SK-N-SH (cell line): ENCODE data around the gene BTRC. TPM values are rescaled to one million over a fixed set of nuclear protein-coding genes. Genes with fewer than 3 reads are reported as not detected.

Source experiments
- CTCF ChIA-PET: fragments of 300-600, 350-600 bp; formaldehyde crosslinking; extraction: SDS; loops from one replicate; lab custom pipeline; 2021; lab: Yijun Ruan, JAX
- POLR2A ChIA-PET: fragments of 350-600 bp; sonication (Branson Sonifier 250); formaldehyde crosslinking; extraction: SDS; loops from one replicate; lab custom pipeline; 2020; ENCODE audit warnings: antibody characterized with exemption, inconsistent platforms; lab: Yijun Ruan, JAX
- DNase-seq: peaks from one replicate; pipeline ENCODE4 v3.0.0; 2012
- H2AFZ ChIP-seq: fragments of 200-600 bp; sonication (generic); 2 replicates; pipeline ENCODE4 v1.8.1; 2016; ENCODE audit warnings: antibody characterized with exemption, mild to moderate bottlenecking, low read depth
- H3F3A ChIP-seq: fragments of 200-600 bp; sonication (generic); replicated peaks from 2 replicates; pipeline ENCODE3; 2016; ENCODE audit warnings: antibody characterized with exemption, mild to moderate bottlenecking; ENCODE audit not compliant: insufficient read depth
- H3K27ac ChIP-seq, 2 experiments: fragments of 200-500 bp in 1 of 2; fragments of 200-600 bp in 1 of 2; sonication (Bioruptor generic) in 1 of 2; sonication (generic), shearing (Covaris generic) in 1 of 2; 2 replicates each; pipeline versions ENCODE4 v1.5.1 to v1.6.1; 2014 to 2016; ENCODE audit warnings: low read depth in 2 of 2, inconsistent platforms in 1 of 2, low read length in 1 of 2, mild to moderate bottlenecking in 1 of 2, mixed read lengths in 1 of 2
- H3K27me3 ChIP-seq: fragments of 200-600 bp; sonication (generic), shearing (Covaris generic); 2 replicates; pipeline ENCODE4 v1.6.1; 2016; ENCODE audit warnings: mixed run types; ENCODE audit not compliant: insufficient read depth
- H3K36me3 ChIP-seq, 2 experiments: fragments of 200-500 bp in 1 of 2; fragments of 200-600 bp in 1 of 2; sonication (Bioruptor generic) in 1 of 2; sonication (generic) in 1 of 2; replicated peaks in 1 of 2; 2 replicates each; pipeline versions ENCODE3 to v1.5.1; 2014 to 2016; ENCODE audit warnings: low read length in 1 of 2, mild to moderate bottlenecking in 1 of 2; ENCODE audit not compliant: insufficient read depth in 2 of 2, control insufficient read depth in 1 of 2
- H3K4me1 ChIP-seq, 2 experiments: fragments of 200-500 bp in 1 of 2; fragments of 200-600 bp in 1 of 2; sonication (Bioruptor generic) in 1 of 2; sonication (generic), shearing (Covaris generic) in 1 of 2; 2 replicates each; pipeline versions ENCODE4 v1.5.1 to v1.6.1; 2014 to 2016; ENCODE audit warnings: low read depth in 1 of 2, low read length in 1 of 2, mixed run types in 1 of 2; ENCODE audit not compliant: insufficient read depth in 2 of 2, control insufficient read depth in 1 of 2
- H3K4me2 ChIP-seq: fragments of 200-600 bp; sonication (generic), shearing (Covaris generic); 2 replicates; pipeline ENCODE4 v1.6.1; 2017; ENCODE audit warnings: mixed run types
- H3K4me3 ChIP-seq, 2 experiments: fragments of 200-500 bp in 1 of 2; fragments of 200-600 bp in 1 of 2; sonication (Bioruptor generic) in 1 of 2; sonication (generic), shearing (Covaris generic) in 1 of 2; 2 replicates each; pipeline versions ENCODE4 v1.5.1 to v1.8.1; 2014 to 2016; ENCODE audit warnings: low read depth in 2 of 2, inconsistent platforms in 1 of 2, low read length in 1 of 2, mild to moderate bottlenecking in 1 of 2, mixed read lengths in 1 of 2, moderate library complexity in 1 of 2
- H3K79me2 ChIP-seq: fragments of 200-600 bp; sonication (generic); 2 replicates; pipeline ENCODE4 v1.8.1; 2017; ENCODE audit warnings: mild to moderate bottlenecking; ENCODE audit not compliant: insufficient read depth
- H3K9ac ChIP-seq: fragments of 200-600 bp; sonication (generic); 2 replicates; pipeline ENCODE4 v1.6.1; 2017; ENCODE audit warnings: mixed run types
- H3K9me2 ChIP-seq: fragments of 200-600 bp; sonication (generic); 2 replicates; pipeline ENCODE4 v1.6.1; 2017; ENCODE audit warnings: mixed run types
- H3K9me3 ChIP-seq: fragments of 200-600 bp; sonication (generic); 2 replicates; pipeline ENCODE4 v1.6.1; 2017; ENCODE audit warnings: mixed run types, mild to moderate bottlenecking, moderate library complexity
- H4K20me1 ChIP-seq: fragments of 200-600 bp; sonication (generic); 2 replicates; pipeline ENCODE4 v1.6.1; 2017; ENCODE audit warnings: mild to moderate bottlenecking, mixed run types; ENCODE audit not compliant: insufficient read depth
- CTCF ChIP-seq: fragments of 200-600 bp; sonication (generic); IDR thresholded peaks from 2 replicates; pipeline ENCODE4 v1.6.1; 2017; ENCODE audit warnings: antibody characterized with exemption, mild to moderate bottlenecking, moderate library complexity
- EZH2phosphoT487 ChIP-seq: fragments of 200-600 bp; sonication (generic); IDR thresholded peaks from 2 replicates; pipeline ENCODE4 v1.6.1; 2017; ENCODE audit warnings: low read depth, mixed run types, mild to moderate bottlenecking, antibody characterized with exemption, moderate library complexity, borderline replicate concordance
- FOXM1 ChIP-seq: IDR thresholded peaks from 2 replicates; pipeline ENCODE4 v1.4.0; 2012; ENCODE audit warnings: low read depth, mild to moderate bottlenecking
- GABPA ChIP-seq: IDR thresholded peaks from 2 replicates; pipeline ENCODE4 v1.4.0; 2012; ENCODE audit warnings: low read depth, mild to moderate bottlenecking
- JUND ChIP-seq: IDR thresholded peaks from 2 replicates; pipeline ENCODE4 v1.4.0; 2012
- MEF2A ChIP-seq: IDR thresholded peaks from 2 replicates; pipeline ENCODE4 v1.4.0; 2012; ENCODE audit warnings: low read depth, borderline replicate concordance
- NFIC ChIP-seq: IDR thresholded peaks from 2 replicates; pipeline ENCODE4 v1.4.0; 2012; ENCODE audit warnings: borderline replicate concordance
- NRF1 ChIP-seq: IDR thresholded peaks from 2 replicates; pipeline ENCODE4 v1.6.1; 2012; ENCODE audit warnings: low read depth, mild to moderate bottlenecking, low read length
- RFX5 ChIP-seq: IDR thresholded peaks from 2 replicates; pipeline ENCODE4 v1.6.1; 2012; ENCODE audit warnings: mild to moderate bottlenecking, improper control_type of control experiment, low read length
- RXRA ChIP-seq: IDR thresholded peaks from 2 replicates; pipeline ENCODE4 v1.4.0; 2012; ENCODE audit warnings: low read depth, mild to moderate bottlenecking, borderline replicate concordance
- SMC3 ChIP-seq: IDR thresholded peaks from 2 replicates; pipeline ENCODE4 v1.6.1; 2012; ENCODE audit warnings: low read depth, low read length, improper control_type of control experiment
- TAF1 ChIP-seq: IDR thresholded peaks from 2 replicates; pipeline ENCODE4 v1.6.1; 2012; ENCODE audit warnings: low read depth, mild to moderate bottlenecking, low read length, moderate library complexity, borderline replicate concordance
- TCF12 ChIP-seq: IDR thresholded peaks from 2 replicates; pipeline ENCODE4 v1.4.0; 2012
- TEAD4 ChIP-seq: IDR thresholded peaks from 2 replicates; pipeline ENCODE4 v1.4.0; 2012; ENCODE audit warnings: mild to moderate bottlenecking, borderline replicate concordance; ENCODE audit not compliant: insufficient read depth
- USF1 ChIP-seq: IDR thresholded peaks from 2 replicates; pipeline ENCODE4 v1.4.0; 2012; ENCODE audit warnings: low read depth, borderline replicate concordance
- YY1 ChIP-seq: IDR thresholded peaks from 2 replicates; pipeline ENCODE4 v1.4.0; 2012; ENCODE audit warnings: low read depth, mild to moderate bottlenecking
- WGBS: methylation state at CpG from one replicate; pipeline ENCODE4 v1.1.6; 2017; ENCODE audit warnings: low lambda C conversion rate; 5-methylcytosine and 5-hydroxymethylcytosine counted together
- polyA plus RNA-seq, 3 experiments: library from polyadenylated mRNA; depleted of rRNA; stranded (reverse); fragments of >200 nt; gene quantifications; 2 replicates each; pipeline ENCODE4 v1.2.3, GENCODE V29; 2012
- TF ChIP-seq, protein P1 (sequence below): IDR thresholded peaks from 2 replicates; pipeline ENCODE4 v1.4.0; 2012; ENCODE audit warnings: low read depth, borderline replicate concordance
- TF ChIP-seq, protein P2 (sequence below): IDR thresholded peaks from 2 replicates; pipeline ENCODE4 v1.4.0; 2012; ENCODE audit warnings: low read depth
- TF ChIP-seq, protein P3 (sequence below): IDR thresholded peaks from 2 replicates; pipeline ENCODE4 v1.6.1; 2012; ENCODE audit warnings: mild to moderate bottlenecking, low read depth, low read length, moderate library complexity

Gene BTRC
- polyA plus RNA-seq, 1 of the 3 experiments (the other 2 are of a cell fraction), result 6.5 TPM

- Histone ChIP-seq H2AFZ (no peak overlapping the region), H3K9ac (no peak overlapping the region), H3K4me2 (no peak overlapping the region), H3K27ac (no peak overlapping the region), H3K4me3 (no peak overlapping the region), H3K9me3 (no peaks in the 10 kb centered on the region), H3K9me2 (no peaks in the 10 kb centered on the region), H4K20me1 (peaks cover 12% of the 10 kb centered on the region), H3K27me3 (no peaks in the 10 kb centered on the region), H3F3A (no peaks in the 10 kb centered on the region), H3K36me3 (no peaks in the 10 kb centered on the region), H3K4me1 (no peaks in the 10 kb centered on the region), H3K79me2 (peaks cover 16% of the 10 kb centered on the region; the same call in 1 of the 2 replicates)
- no peak for DNase-seq
- CTCF ChIA-PET, result interaction anchor here (0.5 to 3.5 kb wide), 6 partner anchors 9 to 286 kb away, joined by 3 to 22 read pairs (median 3); no protein-coding TSS in a partner anchor
- TF ChIP-seq YY1 (no peak), TAF1 (no peak), SMC3 (no peak), RXRA (no peak), USF1 (no peak), JUND (no peak), GABPA (no peak), NRF1 (no peak), CTCF (no peak), MEF2A (no peak), RFX5 (no peak), TCF12 (no peak), NFIC (no peak), FOXM1 (no peak), EZH2phosphoT487 (no peak), TEAD4 (no peak)
- TF ChIP-seq, protein P1, sequence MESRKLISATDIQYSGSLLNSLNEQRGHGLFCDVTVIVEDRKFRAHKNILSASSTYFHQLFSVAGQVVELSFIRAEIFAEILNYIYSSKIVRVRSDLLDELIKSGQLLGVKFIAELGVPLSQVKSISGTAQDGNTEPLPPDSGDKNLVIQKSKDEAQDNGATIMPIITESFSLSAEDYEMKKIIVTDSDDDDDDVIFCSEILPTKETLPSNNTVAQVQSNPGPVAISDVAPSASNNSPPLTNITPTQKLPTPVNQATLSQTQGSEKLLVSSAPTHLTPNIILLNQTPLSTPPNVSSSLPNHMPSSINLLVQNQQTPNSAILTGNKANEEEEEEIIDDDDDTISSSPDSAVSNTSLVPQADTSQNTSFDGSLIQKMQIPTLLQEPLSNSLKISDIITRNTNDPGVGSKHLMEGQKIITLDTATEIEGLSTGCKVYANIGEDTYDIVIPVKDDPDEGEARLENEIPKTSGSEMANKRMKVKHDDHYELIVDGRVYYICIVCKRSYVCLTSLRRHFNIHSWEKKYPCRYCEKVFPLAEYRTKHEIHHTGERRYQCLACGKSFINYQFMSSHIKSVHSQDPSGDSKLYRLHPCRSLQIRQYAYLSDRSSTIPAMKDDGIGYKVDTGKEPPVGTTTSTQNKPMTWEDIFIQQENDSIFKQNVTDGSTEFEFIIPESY, result no peak
- TF ChIP-seq, protein P2, sequence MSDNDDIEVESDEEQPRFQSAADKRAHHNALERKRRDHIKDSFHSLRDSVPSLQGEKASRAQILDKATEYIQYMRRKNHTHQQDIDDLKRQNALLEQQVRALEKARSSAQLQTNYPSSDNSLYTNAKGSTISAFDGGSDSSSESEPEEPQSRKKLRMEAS, result no peak
- TF ChIP-seq, protein P3, sequence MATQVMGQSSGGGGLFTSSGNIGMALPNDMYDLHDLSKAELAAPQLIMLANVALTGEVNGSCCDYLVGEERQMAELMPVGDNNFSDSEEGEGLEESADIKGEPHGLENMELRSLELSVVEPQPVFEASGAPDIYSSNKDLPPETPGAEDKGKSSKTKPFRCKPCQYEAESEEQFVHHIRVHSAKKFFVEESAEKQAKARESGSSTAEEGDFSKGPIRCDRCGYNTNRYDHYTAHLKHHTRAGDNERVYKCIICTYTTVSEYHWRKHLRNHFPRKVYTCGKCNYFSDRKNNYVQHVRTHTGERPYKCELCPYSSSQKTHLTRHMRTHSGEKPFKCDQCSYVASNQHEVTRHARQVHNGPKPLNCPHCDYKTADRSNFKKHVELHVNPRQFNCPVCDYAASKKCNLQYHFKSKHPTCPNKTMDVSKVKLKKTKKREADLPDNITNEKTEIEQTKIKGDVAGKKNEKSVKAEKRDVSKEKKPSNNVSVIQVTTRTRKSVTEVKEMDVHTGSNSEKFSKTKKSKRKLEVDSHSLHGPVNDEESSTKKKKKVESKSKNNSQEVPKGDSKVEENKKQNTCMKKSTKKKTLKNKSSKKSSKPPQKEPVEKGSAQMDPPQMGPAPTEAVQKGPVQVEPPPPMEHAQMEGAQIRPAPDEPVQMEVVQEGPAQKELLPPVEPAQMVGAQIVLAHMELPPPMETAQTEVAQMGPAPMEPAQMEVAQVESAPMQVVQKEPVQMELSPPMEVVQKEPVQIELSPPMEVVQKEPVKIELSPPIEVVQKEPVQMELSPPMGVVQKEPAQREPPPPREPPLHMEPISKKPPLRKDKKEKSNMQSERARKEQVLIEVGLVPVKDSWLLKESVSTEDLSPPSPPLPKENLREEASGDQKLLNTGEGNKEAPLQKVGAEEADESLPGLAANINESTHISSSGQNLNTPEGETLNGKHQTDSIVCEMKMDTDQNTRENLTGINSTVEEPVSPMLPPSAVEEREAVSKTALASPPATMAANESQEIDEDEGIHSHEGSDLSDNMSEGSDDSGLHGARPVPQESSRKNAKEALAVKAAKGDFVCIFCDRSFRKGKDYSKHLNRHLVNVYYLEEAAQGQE, result no peak
- 95% methylated on average over 3 of the region's 3 CpGs for WGBS
- POLR2A ChIA-PET, result no interaction called here
Measured at GRCh38 chr10:101428036-101428435, 74.1 kb downstream of the BTRC start.
